HG03060 (cell line): ENCODE measurements around the gene NR0B2.
"Not testable (repeated sequence)": the region's sequence is repeated elsewhere in the genome, so short reads cannot be mapped to it uniquely, and the experiment has no call there.

Experiments
- ATAC-seq: cut with Tn5 transposase; IDR thresholded peaks from one replicate; pipeline ENCODE4 v1.9.1; 2021; ENCODE audit warnings: low read depth, moderate number of reproducible peaks; ENCODE audit not compliant: unreplicated experiment

Gene NR0B2

DNA sequence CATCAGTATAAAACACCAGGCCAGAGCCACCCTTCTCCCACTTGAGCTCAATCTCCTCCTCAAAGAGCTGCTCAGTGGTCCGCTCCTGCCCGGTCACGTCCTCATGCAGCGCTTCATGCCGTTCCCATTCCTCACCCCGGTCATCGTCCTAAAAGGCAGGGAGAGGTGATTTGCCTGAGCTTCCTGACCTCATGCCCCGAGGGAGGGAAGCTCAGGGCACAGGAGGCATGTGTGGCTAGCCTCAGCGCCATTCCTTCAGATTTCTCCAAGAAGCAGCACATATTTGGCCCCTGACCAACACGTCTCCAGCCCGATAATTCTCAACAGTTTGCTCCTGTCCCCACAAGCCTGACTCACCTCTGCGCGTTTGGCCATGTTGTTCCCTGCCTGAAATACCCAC is 19.5 kb downstream of the NR0B2 start:
- ATAC-seq = no peak

- peak; percentile 12 for ATAC-seq
Observed at GRCh38 chr1:26890467-26890796, 23.3 kb downstream of the NR0B2 start.

GRCh38 chr1:26889551-26890466 is 24.0 kb downstream of the NR0B2 start, which contains the start of gene GPN2:
TSS of gene GPN2 (minus strand) at chr1:26890283. CDS start at chr1:26890096, 187 bp downstream.
- peak; percentile 64 for ATAC-seq

GRCh38 chr1:26888231-26888630 is 25.5 kb downstream of the NR0B2 start:
- ATAC-seq = no peak

DNA sequence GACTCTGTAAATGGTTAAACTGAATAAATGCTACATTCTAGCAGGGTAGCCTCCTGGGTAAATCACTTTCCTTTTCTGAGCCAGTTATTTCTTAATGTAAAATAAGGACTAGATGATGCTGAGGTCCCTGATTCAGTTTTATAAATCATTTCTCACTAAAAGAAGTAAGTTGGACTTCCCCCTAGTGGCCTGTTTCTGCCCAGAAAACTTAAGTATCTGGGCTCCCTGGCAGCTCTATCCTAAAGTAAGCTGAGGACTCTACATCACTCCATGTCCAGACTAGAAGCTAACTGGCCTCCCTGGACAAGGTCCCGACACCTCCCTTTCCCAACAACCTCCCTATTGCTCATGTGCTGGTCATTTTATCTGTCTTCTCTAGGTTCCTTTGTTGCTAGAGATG is 26.6 kb downstream of the NR0B2 start:
- no peak for ATAC-seq

DNA sequence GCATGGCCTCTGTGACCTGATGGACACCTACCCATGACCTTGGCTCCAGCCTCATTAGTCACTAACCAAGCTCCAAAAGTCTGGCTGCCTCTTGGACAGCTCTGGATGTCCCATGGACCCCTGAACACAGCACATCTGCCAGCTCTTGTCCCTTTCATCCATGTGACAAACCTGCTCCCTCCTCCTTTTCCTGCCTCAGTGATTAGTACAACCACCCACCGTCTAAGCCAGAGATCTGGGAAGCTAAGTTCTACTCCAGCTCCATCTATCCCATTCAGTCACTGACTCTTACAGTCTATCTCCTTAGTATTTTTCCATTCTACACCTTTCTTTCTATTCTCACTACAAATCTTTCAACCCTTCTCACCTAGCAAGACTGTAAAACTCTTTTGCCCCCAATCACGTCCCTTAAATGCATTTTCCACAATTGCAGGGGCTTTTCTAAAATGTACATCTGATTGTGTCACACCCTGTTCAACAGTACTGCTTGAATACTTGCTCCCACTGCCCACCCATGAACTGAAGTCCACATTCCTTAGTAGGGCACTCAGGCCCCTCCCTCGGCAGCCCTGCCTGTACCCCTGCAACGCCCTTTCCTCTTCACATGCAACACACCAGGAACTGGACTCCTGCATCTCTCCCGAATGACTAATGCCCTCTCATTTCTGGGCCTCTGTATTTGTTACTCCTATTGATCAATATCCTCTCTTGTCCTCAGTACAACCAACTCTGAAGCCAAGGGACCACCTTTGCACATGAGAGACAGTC is 30.9 kb downstream of the NR0B2 start:
- no peak for ATAC-seq

- ATAC-seq = not testable (repeated sequence)
Observed at GRCh38 chr1:26881611-26882010, 32.2 kb downstream of the NR0B2 start.

GRCh38 chr1:26879793-26880192 is 34.0 kb downstream of the NR0B2 start:
- ATAC-seq = no peak

DNA sequence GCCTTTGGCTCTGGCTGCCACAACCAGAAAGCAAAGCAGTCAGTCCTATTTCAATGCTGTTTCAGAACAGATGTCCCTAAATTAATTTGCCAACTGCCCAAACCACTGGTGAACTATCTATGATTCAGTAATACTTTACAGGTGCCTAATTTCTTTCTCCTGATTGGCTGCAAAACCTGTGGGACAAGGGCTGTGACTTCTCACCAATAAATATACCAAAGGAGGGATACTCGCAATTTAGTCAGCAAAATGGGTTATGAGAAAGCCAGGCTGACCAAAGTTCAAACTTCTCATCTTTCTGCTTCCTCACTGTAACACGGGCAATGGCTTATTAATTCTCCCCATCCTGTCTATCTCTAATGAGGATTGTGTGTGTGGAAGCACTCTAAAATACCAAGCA is 36.4 kb downstream of the NR0B2 start:
- ATAC-seq = no peak

- no peak for ATAC-seq
Observed at GRCh38 chr1:26874896-26875295, 38.9 kb downstream of the NR0B2 start.

- ATAC-seq = not testable (repeated sequence)
Observed at GRCh38 chr1:26873097-26873496, 40.7 kb downstream of the NR0B2 start.

DNA sequence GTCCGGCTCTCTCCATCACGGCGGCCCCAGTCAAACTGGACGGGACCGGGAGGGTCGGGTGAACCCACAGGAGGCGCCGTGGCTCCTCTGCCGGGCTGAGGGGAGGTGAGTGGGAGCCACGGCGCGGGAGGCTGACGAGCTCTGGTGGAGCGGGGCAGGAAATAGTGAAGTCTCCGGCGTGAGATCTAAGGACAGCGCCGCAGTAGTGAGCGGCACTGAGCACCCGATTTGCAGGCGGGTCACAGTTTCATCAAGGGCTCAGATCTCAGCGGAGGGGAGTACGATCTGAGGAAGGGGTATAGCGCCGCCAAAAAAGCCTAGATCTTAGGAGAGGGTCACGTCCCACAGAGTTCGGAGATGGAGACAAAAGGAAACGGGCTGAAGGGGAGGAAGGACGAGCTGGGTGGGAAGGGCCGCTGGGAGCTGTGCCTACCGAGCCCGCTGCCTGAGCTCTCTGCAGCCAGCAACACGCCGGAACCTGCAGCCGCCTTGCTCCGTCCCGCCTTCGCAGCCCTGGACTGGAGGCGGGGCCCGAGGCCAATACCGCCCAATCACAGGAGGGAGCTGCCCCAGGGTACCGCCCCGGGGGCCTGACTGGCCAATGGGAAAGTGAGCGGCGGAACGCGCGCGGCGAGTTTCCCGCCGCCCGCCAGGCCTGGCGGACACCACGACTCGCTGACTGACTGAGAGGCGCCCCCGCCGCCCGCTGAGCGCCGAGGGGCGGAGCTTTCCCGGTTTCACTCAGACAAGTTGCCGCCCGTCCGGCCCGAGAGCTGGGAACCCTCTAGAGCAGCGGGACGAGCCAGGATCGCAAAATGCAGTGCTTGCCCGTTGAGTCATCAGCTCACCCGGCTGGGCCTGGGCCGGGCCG is 48.9 kb downstream of the NR0B2 start:
- peak; percentile 73 for ATAC-seq

- ATAC-seq = no peak
Observed at GRCh38 chr1:26863685-26864077, 50.1 kb downstream of the NR0B2 start.

- ATAC-seq = no peak
Observed at GRCh38 chr1:26862781-26863684, 50.7 kb downstream of the NR0B2 start, which contains the start of gene SFN. TSS of gene SFN (plus strand) at chr1:26863149. CDS start at chr1:26863213, 64 bp downstream.

- ATAC-seq = no peak
Observed at GRCh38 chr1:26861889-26862378, 51.8 kb downstream of the NR0B2 start.
